Neural cell (in vitro differentiated cells): Measurements from ENCODE around the gene ALK. TPM values are rescaled to one million over a fixed set of nuclear protein-coding genes. Genes with fewer than 3 reads are reported as not detected.
A peak's percentile ranks its signal among the peaks of the same experiment; 100 is the strongest.

Experiments used
- H2AFZ ChIP-seq: fragments of 200-600, 300-800 bp; sonication (generic), shearing (Covaris generic); 2 replicates; pipeline ENCODE4 v1.6.0; 2014; ENCODE audit warnings: low read depth, mild to moderate bottlenecking, antibody characterized with exemption, low read length, moderate library complexity
- H3F3A ChIP-seq: fragments of 200-600 bp; shearing (Covaris generic); 2 replicates; pipeline ENCODE4 v1.6.1; 2016; ENCODE audit warnings: mild to moderate bottlenecking, moderate library complexity, mixed read lengths, antibody characterized with exemption, low read length; ENCODE audit not compliant: insufficient read depth, poor library complexity, severe bottlenecking
- H3K27ac ChIP-seq: fragments of 200-600, 300-800 bp; sonication (generic), shearing (Covaris generic); 2 replicates; pipeline ENCODE4 v1.5.1; 2014; ENCODE audit warnings: mild to moderate bottlenecking, low read length, moderate library complexity
- H3K27me3 ChIP-seq: fragments of 300-800, 200-600 bp; sonication (generic), shearing (Covaris generic); 2 replicates; pipeline ENCODE4 v1.6.0; 2014; ENCODE audit warnings: mild to moderate bottlenecking, low read depth, low read length, moderate library complexity; ENCODE audit not compliant: insufficient read depth
- H3K36me3 ChIP-seq: fragments of 300-800, 200-600 bp; sonication (generic), shearing (Covaris generic); 2 replicates; pipeline ENCODE4 v1.5.1; 2014; ENCODE audit warnings: mild to moderate bottlenecking, antibody characterized with exemption, low read length, moderate library complexity; ENCODE audit not compliant: insufficient read depth
- H3K4me2 ChIP-seq: fragments of 300-800, 200-600 bp; sonication (generic), shearing (Covaris generic); 2 replicates; pipeline ENCODE4 v1.6.0; 2014; ENCODE audit warnings: mild to moderate bottlenecking, low read length
- H3K4me3 ChIP-seq: fragments of 300-800, 200-600 bp; sonication (generic), shearing (Covaris generic); 2 replicates; pipeline ENCODE4 v1.5.1; 2014; ENCODE audit warnings: mild to moderate bottlenecking, low read length, moderate library complexity
- H3K79me2 ChIP-seq: fragments of 200-600 bp; shearing (Covaris generic); replicated peaks from 2 replicates; pipeline ENCODE4 v1.6.0; 2014; ENCODE audit warnings: mild to moderate bottlenecking, low read length, moderate library complexity; ENCODE audit not compliant: insufficient read depth
- H3K9ac ChIP-seq: fragments of 300-800, 200-600 bp; sonication (generic), shearing (Covaris generic); 2 replicates; pipeline ENCODE4 v1.6.1; 2016; ENCODE audit warnings: mild to moderate bottlenecking, low read length, mixed read lengths
- H3K9me2 ChIP-seq: fragments of 200-600 bp; shearing (Covaris generic); 2 replicates; pipeline ENCODE4 v1.6.1; 2016; ENCODE audit warnings: mild to moderate bottlenecking, low read length, mixed read lengths; ENCODE audit not compliant: insufficient read depth
- H3K9me3 ChIP-seq: fragments of 200-600, 300-800 bp; sonication (generic), shearing (Covaris generic); 2 replicates; pipeline ENCODE4 v1.6.1; 2016; ENCODE audit warnings: mild to moderate bottlenecking, mixed run types, low read length, moderate library complexity, mixed read lengths
- H4K20me1 ChIP-seq: fragments of 200-600 bp; shearing (Covaris generic); 2 replicates; pipeline ENCODE4 v1.6.1; 2016; ENCODE audit warnings: mild to moderate bottlenecking, mixed run types; ENCODE audit not compliant: insufficient read depth
- EP300 ChIP-seq: fragments of 450-650 bp; conservative IDR thresholded peaks from 2 replicates; pipeline ENCODE4 v1.6.1; 2014; ENCODE audit warnings: antibody characterized with exemption, mild to moderate bottlenecking, moderate library complexity; ENCODE audit not compliant: poor library complexity, severe bottlenecking
- EZH2 ChIP-seq: fragments of 200-600, 300-800 bp; shearing (Covaris generic), sonication (generic); IDR thresholded peaks from 2 replicates; pipeline ENCODE4 v1.6.1; 2014; ENCODE audit warnings: antibody characterized with exemption, low read length, borderline replicate concordance, mild to moderate bottlenecking; ENCODE audit not compliant: insufficient read depth, poor library complexity, severe bottlenecking
- MXI1 ChIP-seq: fragments of 450-650 bp; conservative IDR thresholded peaks from 2 replicates; pipeline ENCODE4 v1.6.1; 2014; ENCODE audit warnings: antibody characterized with exemption, mild to moderate bottlenecking; ENCODE audit not compliant: poor library complexity, severe bottlenecking
- POLR2AphosphoS5 ChIP-seq: IDR thresholded peaks from 2 replicates; pipeline ENCODE4 v1.6.1; 2012
- RAD21 ChIP-seq: fragments of 450-650 bp; conservative IDR thresholded peaks from 2 replicates; pipeline ENCODE4 v1.6.1; 2014; ENCODE audit warnings: antibody characterized with exemption, mild to moderate bottlenecking, moderate library complexity
- SMC3 ChIP-seq: fragments of 450-650 bp; conservative IDR thresholded peaks from 2 replicates; pipeline ENCODE4 v1.6.1; 2014; ENCODE audit warnings: antibody characterized with exemption, mild to moderate bottlenecking, moderate library complexity; ENCODE audit not compliant: poor library complexity
- TAF1 ChIP-seq: IDR thresholded peaks from 2 replicates; pipeline ENCODE4 v1.6.1; 2012; ENCODE audit warnings: low read depth
- polyA plus RNA-seq: library from polyadenylated mRNA; depleted of rRNA; stranded (reverse); fragments of >200 nt; gene quantifications from 2 replicates; pipeline ENCODE4 v1.2.3, GENCODE V29; 2014
- TF ChIP-seq, protein P1 (sequence below): IDR thresholded peaks from 2 replicates; pipeline ENCODE4 v1.6.1; 2012; ENCODE audit warnings: borderline replicate concordance
- TF ChIP-seq, protein P2 (sequence below): fragments of 450-650 bp; IDR thresholded peaks from 2 replicates; pipeline ENCODE4 v1.5.1; 2014; ENCODE audit warnings: antibody characterized with exemption, mild to moderate bottlenecking, moderate library complexity; ENCODE audit not compliant: poor library complexity, severe bottlenecking

Gene ALK
- polyA plus RNA-seq, 1 donor from 2014 or later = 7.1 TPM

DNA sequence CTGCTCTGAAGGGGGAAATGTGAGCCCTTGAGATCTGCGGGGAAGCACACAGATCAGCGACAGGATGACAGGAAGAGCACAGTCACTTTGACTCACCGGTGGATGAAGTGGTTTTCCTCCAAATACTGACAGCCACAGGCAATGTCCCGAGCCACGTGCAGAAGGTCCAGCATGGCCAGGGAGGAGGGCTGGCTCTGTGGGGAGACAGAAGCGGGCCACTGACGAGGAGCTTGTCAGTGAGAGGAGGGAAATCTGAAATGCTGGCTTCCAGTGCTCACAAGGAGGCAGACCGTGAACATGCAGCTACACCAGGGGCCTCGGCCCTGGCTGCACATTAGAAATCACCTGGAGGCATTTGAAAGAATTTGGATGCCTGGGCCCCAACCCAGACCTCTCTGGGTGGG is 707.5 kb downstream of the ALK start:
- no peak overlapping the region for H2AFZ ChIP-seq
- peak overlapping the region; percentile 3 for H3K9ac ChIP-seq
- no peaks in the 10 kb centered on the region for H3K79me2 ChIP-seq
- no peak overlapping the region for H3K4me2 ChIP-seq
- peak overlapping the region; percentile 44 for H3K27ac ChIP-seq
- no peaks in the 10 kb centered on the region for H3K9me3 ChIP-seq
- TF ChIP-seq MXI1 (no peak), RAD21 (no peak), SMC3 (no peak), EP300 (no peak), TAF1 (no peak), EZH2 (no peak), POLR2AphosphoS5 (no peak)
- TF ChIP-seq, protein P1, sequence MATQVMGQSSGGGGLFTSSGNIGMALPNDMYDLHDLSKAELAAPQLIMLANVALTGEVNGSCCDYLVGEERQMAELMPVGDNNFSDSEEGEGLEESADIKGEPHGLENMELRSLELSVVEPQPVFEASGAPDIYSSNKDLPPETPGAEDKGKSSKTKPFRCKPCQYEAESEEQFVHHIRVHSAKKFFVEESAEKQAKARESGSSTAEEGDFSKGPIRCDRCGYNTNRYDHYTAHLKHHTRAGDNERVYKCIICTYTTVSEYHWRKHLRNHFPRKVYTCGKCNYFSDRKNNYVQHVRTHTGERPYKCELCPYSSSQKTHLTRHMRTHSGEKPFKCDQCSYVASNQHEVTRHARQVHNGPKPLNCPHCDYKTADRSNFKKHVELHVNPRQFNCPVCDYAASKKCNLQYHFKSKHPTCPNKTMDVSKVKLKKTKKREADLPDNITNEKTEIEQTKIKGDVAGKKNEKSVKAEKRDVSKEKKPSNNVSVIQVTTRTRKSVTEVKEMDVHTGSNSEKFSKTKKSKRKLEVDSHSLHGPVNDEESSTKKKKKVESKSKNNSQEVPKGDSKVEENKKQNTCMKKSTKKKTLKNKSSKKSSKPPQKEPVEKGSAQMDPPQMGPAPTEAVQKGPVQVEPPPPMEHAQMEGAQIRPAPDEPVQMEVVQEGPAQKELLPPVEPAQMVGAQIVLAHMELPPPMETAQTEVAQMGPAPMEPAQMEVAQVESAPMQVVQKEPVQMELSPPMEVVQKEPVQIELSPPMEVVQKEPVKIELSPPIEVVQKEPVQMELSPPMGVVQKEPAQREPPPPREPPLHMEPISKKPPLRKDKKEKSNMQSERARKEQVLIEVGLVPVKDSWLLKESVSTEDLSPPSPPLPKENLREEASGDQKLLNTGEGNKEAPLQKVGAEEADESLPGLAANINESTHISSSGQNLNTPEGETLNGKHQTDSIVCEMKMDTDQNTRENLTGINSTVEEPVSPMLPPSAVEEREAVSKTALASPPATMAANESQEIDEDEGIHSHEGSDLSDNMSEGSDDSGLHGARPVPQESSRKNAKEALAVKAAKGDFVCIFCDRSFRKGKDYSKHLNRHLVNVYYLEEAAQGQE = no peak
- TF ChIP-seq, protein P2, sequence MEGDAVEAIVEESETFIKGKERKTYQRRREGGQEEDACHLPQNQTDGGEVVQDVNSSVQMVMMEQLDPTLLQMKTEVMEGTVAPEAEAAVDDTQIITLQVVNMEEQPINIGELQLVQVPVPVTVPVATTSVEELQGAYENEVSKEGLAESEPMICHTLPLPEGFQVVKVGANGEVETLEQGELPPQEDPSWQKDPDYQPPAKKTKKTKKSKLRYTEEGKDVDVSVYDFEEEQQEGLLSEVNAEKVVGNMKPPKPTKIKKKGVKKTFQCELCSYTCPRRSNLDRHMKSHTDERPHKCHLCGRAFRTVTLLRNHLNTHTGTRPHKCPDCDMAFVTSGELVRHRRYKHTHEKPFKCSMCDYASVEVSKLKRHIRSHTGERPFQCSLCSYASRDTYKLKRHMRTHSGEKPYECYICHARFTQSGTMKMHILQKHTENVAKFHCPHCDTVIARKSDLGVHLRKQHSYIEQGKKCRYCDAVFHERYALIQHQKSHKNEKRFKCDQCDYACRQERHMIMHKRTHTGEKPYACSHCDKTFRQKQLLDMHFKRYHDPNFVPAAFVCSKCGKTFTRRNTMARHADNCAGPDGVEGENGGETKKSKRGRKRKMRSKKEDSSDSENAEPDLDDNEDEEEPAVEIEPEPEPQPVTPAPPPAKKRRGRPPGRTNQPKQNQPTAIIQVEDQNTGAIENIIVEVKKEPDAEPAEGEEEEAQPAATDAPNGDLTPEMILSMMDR = no peak
- no peaks in the 10 kb centered on the region for H3K9me2 ChIP-seq
- no peaks in the 10 kb centered on the region for H3F3A ChIP-seq
- no peaks in the 10 kb centered on the region for H4K20me1 ChIP-seq
- no peaks in the 10 kb centered on the region for H3K36me3 ChIP-seq
- H3K27me3 ChIP-seq = no peaks in the 10 kb centered on the region
- no peak overlapping the region for H3K4me3 ChIP-seq

DNA sequence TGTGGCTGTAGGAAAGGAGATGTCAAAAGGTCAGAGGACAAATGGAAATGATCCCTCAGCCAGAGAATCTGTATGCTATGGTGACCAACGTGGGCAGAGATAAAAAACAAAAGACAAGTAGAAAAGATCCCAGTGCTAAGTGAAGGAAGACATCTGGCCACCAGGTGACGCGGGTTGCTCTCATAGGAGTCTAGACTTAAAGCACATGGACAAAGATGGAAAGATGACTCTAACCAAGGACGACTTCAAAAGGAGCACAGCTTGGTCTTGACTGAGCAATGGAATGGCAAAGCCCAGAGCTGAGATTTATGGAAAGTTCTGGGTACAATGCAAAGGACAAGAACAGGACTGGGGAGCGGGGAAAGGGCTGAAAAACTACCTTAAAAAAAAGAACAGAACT is 709.4 kb downstream of the ALK start:
- no peaks in the 10 kb centered on the region for H3K27me3 ChIP-seq
- H2AFZ ChIP-seq = no peak overlapping the region
- no peak overlapping the region for H3K4me2 ChIP-seq
- no peaks in the 10 kb centered on the region for H4K20me1 ChIP-seq
- no peak overlapping the region for H3K9ac ChIP-seq
- no peaks in the 10 kb centered on the region for H3K79me2 ChIP-seq
- H3K27ac ChIP-seq = peak overlapping the region; percentile 13
- H3K9me2 ChIP-seq = no peaks in the 10 kb centered on the region
- H3F3A ChIP-seq = no peaks in the 10 kb centered on the region
- no peak overlapping the region for H3K4me3 ChIP-seq
- H3K9me3 ChIP-seq = no peaks in the 10 kb centered on the region
- H3K36me3 ChIP-seq = no peaks in the 10 kb centered on the region
- peak; percentile 59 for TF ChIP-seq RAD21
- TF ChIP-seq POLR2AphosphoS5 = no peak
- TF ChIP-seq SMC3 = peak; percentile 68
- TF ChIP-seq TAF1 = no peak
- TF ChIP-seq, protein P1 = no peak
- TF ChIP-seq EP300 = no peak
- TF ChIP-seq EZH2 = no peak
- TF ChIP-seq, protein P2 = peak; percentile 52
- TF ChIP-seq MXI1 = no peak
